G401 (cell line): ENCODE measurements around the gene ASXL1. TPM values are rescaled to one million over a fixed set of nuclear protein-coding genes. Genes with fewer than 3 reads are reported as not detected.

Experiments used
- DNase-seq: peaks from one replicate; pipeline ENCODE4 v3.0.0-alpha.2; 2015; ENCODE audit warnings: low spot score
- in situ Hi-C: cut with HindIII; loops from 2 replicates; pipeline ENCODE4 v1.10.0; 2016; ENCODE audit warnings: low sequenced_read_pairs, mixed read lengths
- total RNA-seq: library from RNA; depleted of rRNA; stranded (reverse); fragments of >200 nt; shearing (Covaris generic); gene quantifications from 2 replicates; pipeline ENCODE4 v1.2.3, GENCODE V29; 2014

ASXL1 gene
- total RNA-seq, 1 experiment from 2014 or later: 31.0 TPM

- no peak for DNase-seq
- in situ Hi-C loops: no loop called here
These were observed 88.4 kb downstream of the ASXL1 start for GRCh38 chr20:32446301-32447100.

GRCh38 chr20:32447136-32448027 lies 89.3 kb downstream of the ASXL1 start:
- in situ Hi-C loops: no loop called here
- DNase-seq: peak; percentile 79

DNA sequence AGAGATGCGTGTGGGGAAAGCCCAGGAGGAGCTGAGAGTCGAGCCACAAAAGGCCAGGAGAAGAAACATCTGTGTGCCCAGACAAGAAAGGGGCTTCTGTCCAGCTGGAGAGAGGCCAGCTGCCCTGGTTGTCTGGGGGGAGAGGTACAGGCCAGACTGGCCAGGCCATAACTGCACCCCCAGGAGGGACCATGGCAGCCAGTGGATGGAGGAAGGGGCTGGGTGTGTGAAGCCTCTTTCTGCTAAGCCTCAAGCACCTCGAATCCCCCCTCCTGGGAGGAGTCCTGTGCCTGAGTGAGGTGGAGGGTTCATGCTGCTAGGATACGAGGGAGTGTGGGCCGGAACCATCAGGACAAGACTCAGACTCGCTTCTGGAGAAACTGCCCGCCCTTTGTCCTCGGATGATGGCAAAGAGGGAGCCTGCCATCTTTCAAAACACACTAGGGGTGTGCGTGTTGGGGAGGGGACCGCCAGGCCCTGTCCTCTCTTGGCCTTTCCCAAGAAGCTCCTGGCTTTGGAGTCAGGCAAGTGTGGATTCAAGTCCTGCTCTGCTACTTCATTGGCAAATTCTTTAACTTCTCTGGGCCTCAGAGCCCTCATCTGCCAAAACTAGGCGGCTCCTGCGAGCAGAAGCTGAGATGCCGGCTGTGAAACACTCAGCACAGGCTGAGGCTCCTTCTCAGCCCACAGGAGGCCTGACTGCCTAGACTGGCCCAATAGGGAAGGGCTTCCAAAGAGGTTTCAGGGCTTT lies 90.3 kb downstream of the ASXL1 start:
- in situ Hi-C loops: no loop called here
- peak; percentile 52 for DNase-seq

- DNase-seq: no peak
- in situ Hi-C loops: no loop called here
These were observed 91.1 kb downstream of the ASXL1 start for GRCh38 chr20:32449057-32449889.

DNA sequence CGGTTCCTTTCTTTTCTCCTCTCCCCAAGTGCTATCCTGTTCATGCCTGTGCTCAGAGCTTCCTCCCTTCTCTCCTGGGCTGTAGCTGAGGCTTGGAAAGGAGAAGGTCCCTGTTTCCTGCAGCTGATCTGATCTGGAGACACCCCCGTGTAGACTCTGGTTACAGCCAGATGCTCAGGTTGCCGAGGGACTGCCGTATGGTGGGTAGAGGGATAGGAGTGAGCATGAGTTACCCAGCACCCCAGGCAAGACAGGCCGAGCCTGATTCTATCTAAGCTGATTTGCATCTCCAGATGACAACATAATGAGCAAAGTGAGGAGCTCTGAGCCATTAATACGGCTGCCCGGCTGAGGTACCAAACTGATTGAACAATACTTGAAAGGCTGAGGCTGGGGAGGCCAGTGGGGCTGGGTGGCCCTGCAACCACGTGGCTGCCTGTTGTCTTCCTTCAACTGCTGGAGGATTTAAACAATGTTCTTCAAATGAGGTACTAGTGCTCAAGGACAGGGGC lies 91.8 kb downstream of the ASXL1 start:
- DNase-seq: no peak
- in situ Hi-C loops: no loop called here

DNA sequence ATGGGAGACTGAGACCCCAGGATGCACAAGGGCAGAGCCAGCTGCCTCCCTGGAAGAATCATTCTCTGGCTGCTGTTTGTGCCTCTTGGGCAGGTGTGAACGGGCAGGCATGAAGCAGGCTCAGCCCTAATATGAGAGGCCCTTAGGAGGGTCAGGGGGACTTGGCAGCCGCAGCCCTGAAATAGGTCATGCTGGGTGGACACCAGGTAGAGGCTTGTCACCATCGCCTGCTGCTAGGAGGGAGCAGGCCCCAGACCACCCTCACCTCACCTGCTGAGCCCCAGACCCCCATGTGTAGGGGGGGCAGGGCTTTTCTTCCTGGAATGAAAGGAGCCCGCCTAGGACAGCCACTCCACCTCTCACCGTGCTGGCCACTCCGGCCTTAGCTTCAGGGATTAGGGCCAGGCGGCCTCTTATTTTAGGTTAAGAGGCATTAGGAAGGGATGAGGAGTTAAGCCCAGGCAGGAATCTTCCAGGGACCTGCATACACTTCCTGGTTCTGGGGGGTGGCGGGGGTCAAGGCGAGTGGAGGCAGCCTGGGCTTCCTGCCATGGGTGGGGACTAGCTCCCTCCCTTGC lies 92.4 kb downstream of the ASXL1 start:
- no peak for DNase-seq
- in situ Hi-C loops: no loop called here

- in situ Hi-C loops: no loop called here
- DNase-seq: no peak
These were observed 93.2 kb downstream of the ASXL1 start for GRCh38 chr20:32451340-32451681.

DNA sequence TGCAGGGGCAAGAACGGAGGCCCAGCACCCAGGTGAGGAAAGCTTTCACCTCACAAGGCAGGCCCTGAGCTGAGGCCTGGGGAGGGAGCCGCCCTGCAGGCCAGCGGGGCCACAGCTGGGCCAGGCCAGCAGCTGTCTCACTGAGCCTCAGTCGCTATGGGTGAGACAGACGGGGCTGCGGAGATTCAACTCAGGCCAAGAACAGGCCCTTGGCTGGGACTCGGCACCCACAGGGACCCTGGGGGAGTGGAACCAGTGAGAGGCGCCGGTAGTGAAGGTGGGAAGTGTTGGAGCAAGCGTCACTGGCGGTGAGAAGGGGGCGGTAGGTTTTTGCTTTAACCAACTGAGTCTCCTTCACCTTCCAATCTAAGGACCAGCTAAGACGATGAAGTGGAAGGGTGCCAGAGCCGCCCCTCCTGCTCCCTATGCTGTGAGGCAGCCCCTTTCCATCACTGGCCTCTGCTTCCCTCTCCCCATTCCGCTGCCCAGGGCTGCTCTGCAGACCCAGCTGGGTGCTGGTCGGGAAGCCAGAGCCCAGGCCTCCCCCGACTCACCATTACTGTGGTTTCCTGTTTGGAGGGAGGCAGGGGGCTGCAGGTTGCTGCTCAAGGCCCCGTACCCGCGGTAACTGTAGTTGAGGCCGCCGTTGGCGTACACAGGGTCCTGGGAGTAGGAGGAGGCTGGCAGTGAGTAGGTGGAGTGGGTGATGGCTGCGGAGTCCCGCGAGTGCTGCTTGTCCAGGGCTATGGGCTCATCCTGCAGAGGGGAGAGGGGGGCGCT lies 93.7 kb downstream of the ASXL1 start:
- in situ Hi-C loops: no loop called here
- DNase-seq: no peak

DNA sequence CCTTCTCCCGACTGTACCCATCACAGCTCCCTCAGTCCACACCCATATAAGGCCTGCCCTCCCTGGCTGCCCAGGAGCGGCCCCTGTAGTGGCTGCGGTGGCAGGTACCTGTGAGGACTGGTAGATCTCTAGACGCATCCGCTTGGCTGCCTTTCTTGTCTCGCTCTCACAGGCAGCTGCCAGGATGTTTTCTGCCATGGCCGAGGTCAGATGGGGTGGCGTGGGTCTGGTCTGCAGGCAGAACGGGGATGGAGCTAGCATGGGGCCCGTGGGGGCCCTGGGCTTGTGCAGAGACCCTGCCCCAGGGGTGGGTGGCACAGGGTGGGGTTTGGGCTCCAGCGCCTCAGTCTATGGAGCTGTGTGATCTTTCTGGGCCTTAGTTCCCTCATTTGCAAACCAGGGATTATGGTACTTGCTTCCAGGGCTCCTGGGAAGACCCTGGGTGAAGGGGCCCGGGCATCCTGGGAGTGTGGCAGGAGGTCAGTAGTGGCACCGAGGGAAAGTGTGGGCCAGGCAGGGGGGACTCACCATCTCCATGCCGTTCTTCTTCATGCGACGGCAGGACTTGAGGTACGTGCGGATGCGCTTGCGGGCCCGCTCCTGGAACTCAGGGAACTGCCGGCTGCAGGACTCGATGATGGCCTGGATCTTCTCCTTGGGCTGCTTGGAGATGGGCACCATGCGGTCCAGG lies 94.8 kb downstream of the ASXL1 start:
- no peak for DNase-seq
- in situ Hi-C loops: no loop called here

DNA sequence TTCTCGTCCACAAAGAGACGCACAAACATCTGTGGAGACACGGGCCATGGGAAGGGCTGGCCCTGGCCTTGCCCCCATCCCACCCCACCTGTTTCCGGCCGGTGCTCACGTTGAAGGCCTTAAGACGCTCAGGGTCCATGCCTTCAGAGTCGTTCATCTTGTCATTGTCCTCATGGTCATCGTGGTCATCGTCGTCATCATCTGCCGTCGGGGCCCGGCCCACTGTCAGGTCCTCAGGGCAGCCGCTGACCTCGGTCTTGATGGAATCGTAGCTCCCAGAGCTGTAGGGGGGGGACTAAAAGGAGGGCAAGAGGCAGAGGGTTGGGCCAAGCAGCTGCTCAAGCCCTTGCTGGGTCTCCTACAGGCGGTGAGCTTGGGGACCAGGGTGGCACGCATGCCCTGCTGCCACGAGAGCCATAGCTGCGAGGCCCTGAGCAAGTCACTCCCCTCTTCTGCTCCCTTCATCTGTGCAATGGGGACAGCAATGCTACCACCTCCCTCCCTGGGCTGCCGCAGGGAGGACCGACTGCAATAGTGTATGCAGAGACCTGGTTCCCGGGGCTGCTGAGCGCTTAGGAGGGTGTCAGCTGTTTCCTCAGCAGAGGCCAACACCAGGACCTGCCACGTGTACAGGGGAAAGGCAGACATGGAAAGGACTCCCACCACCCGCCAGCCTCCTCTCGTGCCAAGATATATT lies 95.5 kb downstream of the ASXL1 start:
- in situ Hi-C loops: no loop called here

DNA sequence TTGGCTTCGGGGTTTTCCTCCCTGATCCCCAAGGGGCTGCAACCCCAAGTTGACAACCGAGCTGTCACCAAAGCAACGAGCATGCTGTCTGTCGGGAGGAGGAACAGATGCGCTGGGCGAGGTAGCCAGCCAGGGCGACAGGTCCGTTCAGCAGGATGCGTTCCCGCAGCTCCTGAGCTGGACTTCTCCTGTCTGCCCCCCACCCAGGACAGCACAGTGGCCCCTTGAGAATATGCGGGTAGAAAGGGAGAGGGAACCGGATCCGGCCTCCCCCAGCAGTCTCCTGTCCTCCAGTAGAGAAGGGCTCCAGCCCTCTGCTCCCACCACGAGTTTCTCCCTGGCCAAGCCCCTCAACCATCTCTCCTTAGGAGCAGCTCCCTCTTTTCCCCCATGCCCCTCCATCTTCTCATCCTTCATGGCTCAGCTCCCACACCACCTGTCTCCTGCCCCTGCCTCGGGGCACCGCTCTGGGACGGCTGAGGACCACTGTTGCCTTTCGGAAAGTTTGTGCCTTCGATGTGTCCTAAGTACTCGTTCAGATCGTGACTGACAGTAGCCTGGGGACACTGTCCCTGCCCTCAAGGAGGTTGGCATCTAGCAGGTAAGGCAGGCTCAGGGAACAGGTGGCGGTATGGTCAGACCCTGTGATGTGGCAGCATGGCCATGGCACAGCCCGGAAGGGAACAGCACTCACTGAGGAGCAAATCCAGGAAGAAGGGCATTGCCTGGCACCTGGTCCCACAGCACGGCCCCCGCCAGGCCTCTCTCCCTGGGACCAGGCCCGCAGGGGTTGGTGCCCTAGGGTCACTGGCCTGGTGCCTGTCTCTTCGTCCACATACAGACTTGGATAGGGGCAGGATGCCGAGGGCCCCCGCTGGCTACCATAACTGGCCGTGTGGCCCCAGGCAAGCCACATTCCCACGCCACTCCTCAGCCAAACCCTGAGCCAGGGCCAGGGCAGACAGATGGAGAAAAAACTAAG lies 96.3 kb downstream of the ASXL1 start:
- DNase-seq: no peak
- in situ Hi-C loops: no loop called here

More for the DNA sequence above, 95.5 kb downstream of the ASXL1 start:
- no peak for DNase-seq

GRCh38 chr20:32455171-32455900 lies 97.2 kb downstream of the ASXL1 start:
- in situ Hi-C loops: no loop called here
- peak; percentile 76 for DNase-seq

DNA sequence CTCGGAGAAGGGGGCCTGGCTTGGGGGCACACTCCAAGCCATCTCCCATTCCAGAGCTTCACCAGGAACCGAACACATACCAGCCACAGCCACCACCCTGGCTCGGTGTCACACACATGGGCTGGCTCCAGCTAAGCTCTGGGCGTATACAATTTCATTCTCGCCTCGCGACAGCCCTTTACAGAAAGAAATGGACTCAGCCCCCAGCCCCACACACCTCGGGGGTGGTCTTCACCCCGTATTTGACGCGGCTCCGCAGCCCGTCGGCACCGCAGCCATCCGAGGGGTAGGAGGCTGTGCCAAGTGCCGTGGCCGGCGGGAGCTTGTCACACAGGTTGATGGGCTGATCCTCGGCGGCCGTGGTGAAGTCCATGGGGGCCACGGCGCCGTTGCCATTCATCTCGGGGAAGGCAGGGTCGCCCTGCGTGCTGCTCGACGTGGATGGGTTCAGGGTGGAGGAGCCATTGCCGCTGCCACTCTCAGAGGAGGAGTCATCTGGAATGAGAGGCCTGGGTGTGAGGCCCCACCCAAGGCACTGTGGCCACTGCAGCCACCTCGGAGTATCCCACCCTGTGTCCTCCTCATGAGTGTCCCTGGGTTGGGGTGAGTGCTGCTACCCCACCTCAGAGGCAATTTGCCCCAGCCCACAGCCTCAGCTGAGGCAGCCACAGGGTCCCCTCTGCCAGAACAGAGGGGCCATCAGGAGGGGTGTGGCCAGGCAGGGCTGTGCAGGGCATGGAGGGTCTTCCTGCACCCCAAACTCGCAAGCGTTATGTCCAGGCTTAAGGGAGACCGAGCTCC lies 98.0 kb downstream of the ASXL1 start:
- no peak for DNase-seq
- in situ Hi-C loops: no loop called here

DNA sequence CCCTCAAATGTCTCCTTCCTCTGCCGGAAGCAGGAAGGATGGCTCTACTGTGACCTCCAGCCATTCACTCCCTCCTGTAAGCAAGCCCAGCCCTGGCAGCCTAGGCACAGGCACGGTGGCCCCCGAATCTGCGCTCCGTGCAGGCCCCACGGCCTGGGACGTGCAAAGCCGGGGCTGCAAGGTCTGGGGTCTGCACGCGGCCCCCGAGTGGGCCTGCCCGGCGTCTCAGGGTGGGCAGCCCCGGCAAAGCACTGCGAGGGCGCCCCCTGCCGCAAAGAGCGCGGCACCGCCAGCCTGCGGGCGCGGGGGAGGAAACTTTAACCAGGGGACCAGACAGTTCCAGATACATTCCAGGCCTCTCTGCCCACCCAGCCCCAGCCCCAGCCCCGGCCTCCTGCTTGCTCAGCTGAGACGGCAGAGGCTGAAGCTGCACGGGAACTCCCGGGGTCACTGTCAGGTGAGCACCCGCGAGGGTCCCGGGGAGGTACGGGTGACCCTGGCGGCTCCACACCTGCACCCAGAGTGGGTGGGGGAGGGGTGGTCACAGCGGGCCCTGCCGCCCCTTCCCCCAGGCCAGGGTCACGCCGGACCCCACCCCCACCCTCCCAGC lies 98.8 kb downstream of the ASXL1 start:
- DNase-seq: no peak
- in situ Hi-C loops: no loop called here
